ENCODE data around the gene DDX10. TPM values are rescaled to one million over a fixed set of nuclear protein-coding genes. Genes with fewer than 3 reads are reported as not detected.

The DDX10 gene
- polyA plus RNA-seq, 1 donor from 2014 or later = 15.9 TPM

DNA sequence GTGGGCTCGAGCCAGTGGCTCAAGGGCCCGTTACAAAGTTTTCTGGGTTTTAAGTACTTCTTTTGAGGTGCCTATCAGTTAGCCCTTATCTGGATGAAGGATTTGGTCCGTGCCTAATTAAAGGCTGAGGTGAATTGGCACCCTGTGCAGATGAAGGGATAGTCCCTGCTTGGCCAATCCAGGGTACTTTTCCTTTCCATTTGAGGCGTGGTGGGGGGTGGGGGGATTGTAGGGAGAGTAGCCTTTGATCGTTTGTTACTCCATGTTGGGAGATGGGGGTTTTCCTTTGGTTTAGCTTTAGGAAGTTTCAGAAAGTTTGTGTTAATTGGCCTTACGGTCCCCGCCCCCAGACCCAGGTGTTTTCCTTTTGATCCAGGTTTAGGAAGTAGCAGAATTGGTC, 170.8 kb downstream of the DDX10 start:
- H3F3A ChIP-seq (ENCODE audit: insufficient read depth, low read length, poor library complexity, severe bottlenecking) = no peaks in the 10 kb centered on the region
- no peak overlapping the region for H3K9ac ChIP-seq (ENCODE audit: low read length)
- H4K20me1 ChIP-seq (ENCODE audit: insufficient read depth) = no peaks in the 10 kb centered on the region
- H3K27ac ChIP-seq (ENCODE audit: low read length) = no peak overlapping the region
- TF ChIP-seq SMC3 (conservative IDR thresholded peaks at IDR 0.05; ENCODE audit: poor library complexity) (no peak), TAF1 (IDR thresholded peaks at IDR 0.05; ENCODE audit: low read depth) (no peak), EZH2 (IDR thresholded peaks at IDR 0.05; ENCODE audit: borderline replicate concordance, insufficient read depth, low read length, poor library complexity, severe bottlenecking) (no peak), RAD21 (conservative IDR thresholded peaks at IDR 0.05) (no peak), POLR2AphosphoS5 (IDR thresholded peaks at IDR 0.05) (no peak), EP300 (conservative IDR thresholded peaks at IDR 0.05; ENCODE audit: poor library complexity, severe bottlenecking) (no peak), MXI1 (conservative IDR thresholded peaks at IDR 0.05; ENCODE audit: poor library complexity, severe bottlenecking) (no peak)
- TF ChIP-seq, protein P1, sequence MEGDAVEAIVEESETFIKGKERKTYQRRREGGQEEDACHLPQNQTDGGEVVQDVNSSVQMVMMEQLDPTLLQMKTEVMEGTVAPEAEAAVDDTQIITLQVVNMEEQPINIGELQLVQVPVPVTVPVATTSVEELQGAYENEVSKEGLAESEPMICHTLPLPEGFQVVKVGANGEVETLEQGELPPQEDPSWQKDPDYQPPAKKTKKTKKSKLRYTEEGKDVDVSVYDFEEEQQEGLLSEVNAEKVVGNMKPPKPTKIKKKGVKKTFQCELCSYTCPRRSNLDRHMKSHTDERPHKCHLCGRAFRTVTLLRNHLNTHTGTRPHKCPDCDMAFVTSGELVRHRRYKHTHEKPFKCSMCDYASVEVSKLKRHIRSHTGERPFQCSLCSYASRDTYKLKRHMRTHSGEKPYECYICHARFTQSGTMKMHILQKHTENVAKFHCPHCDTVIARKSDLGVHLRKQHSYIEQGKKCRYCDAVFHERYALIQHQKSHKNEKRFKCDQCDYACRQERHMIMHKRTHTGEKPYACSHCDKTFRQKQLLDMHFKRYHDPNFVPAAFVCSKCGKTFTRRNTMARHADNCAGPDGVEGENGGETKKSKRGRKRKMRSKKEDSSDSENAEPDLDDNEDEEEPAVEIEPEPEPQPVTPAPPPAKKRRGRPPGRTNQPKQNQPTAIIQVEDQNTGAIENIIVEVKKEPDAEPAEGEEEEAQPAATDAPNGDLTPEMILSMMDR (IDR thresholded peaks at IDR 0.05; ENCODE audit: poor library complexity, severe bottlenecking) = no peak
- TF ChIP-seq, protein P2, sequence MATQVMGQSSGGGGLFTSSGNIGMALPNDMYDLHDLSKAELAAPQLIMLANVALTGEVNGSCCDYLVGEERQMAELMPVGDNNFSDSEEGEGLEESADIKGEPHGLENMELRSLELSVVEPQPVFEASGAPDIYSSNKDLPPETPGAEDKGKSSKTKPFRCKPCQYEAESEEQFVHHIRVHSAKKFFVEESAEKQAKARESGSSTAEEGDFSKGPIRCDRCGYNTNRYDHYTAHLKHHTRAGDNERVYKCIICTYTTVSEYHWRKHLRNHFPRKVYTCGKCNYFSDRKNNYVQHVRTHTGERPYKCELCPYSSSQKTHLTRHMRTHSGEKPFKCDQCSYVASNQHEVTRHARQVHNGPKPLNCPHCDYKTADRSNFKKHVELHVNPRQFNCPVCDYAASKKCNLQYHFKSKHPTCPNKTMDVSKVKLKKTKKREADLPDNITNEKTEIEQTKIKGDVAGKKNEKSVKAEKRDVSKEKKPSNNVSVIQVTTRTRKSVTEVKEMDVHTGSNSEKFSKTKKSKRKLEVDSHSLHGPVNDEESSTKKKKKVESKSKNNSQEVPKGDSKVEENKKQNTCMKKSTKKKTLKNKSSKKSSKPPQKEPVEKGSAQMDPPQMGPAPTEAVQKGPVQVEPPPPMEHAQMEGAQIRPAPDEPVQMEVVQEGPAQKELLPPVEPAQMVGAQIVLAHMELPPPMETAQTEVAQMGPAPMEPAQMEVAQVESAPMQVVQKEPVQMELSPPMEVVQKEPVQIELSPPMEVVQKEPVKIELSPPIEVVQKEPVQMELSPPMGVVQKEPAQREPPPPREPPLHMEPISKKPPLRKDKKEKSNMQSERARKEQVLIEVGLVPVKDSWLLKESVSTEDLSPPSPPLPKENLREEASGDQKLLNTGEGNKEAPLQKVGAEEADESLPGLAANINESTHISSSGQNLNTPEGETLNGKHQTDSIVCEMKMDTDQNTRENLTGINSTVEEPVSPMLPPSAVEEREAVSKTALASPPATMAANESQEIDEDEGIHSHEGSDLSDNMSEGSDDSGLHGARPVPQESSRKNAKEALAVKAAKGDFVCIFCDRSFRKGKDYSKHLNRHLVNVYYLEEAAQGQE (IDR thresholded peaks at IDR 0.05; ENCODE audit: borderline replicate concordance) = no peak
- no peaks in the 10 kb centered on the region for H3K9me2 ChIP-seq (ENCODE audit: insufficient read depth, low read length)
- H3K79me2 ChIP-seq (replicated peaks; ENCODE audit: insufficient read depth, low read length) = no peaks in the 10 kb centered on the region
- no peak overlapping the region for H3K4me3 ChIP-seq (ENCODE audit: low read length)
- H3K36me3 ChIP-seq (ENCODE audit: insufficient read depth, low read length) = no peaks in the 10 kb centered on the region
- H3K9me3 ChIP-seq (ENCODE audit: low read length) = no peaks in the 10 kb centered on the region
- H3K4me2 ChIP-seq (ENCODE audit: low read length) = no peak overlapping the region
- no peak overlapping the region for H2AFZ ChIP-seq (ENCODE audit: low read depth, low read length)
- no peaks in the 10 kb centered on the region for H3K27me3 ChIP-seq (ENCODE audit: insufficient read depth, low read depth, low read length)

DNA sequence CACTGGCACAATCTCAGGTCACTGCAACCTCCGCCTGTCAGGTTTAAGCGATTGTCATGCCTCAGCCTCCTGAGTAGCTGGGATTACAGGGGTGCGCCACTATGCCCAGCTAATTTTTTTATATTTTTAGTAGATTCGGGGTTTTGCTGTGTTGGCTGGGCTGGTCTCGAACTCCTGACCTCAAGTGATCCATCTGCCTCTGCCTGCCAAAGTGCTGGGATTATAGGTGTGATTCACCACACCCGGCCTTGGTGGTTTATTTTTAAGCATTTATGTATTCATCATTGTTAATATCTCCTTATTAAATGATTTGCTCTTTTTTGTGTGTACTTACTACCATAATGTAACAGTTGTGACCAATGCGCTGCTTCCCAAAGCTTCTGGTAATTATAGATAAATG, 171.7 kb downstream of the DDX10 start:
- Histone ChIP-seq H3K9me2 (ENCODE audit: insufficient read depth, low read length) (no peaks in the 10 kb centered on the region), H3K27ac (ENCODE audit: low read length) (no peak overlapping the region), H3K9me3 (ENCODE audit: low read length) (no peaks in the 10 kb centered on the region), H3K27me3 (ENCODE audit: insufficient read depth, low read depth, low read length) (no peaks in the 10 kb centered on the region), H3K4me3 (ENCODE audit: low read length) (no peak overlapping the region), H2AFZ (ENCODE audit: low read depth, low read length) (no peak overlapping the region), H3K9ac (ENCODE audit: low read length) (no peak overlapping the region), H4K20me1 (ENCODE audit: insufficient read depth) (no peaks in the 10 kb centered on the region), H3K4me2 (ENCODE audit: low read length) (no peak overlapping the region), H3K79me2 (replicated peaks; ENCODE audit: insufficient read depth, low read length) (no peaks in the 10 kb centered on the region), H3K36me3 (ENCODE audit: insufficient read depth, low read length) (no peaks in the 10 kb centered on the region), H3F3A (ENCODE audit: insufficient read depth, low read length, poor library complexity, severe bottlenecking) (no peaks in the 10 kb centered on the region)
- no peak for TF ChIP-seq EZH2 (IDR thresholded peaks at IDR 0.05; ENCODE audit: borderline replicate concordance, insufficient read depth, low read length, poor library complexity, severe bottlenecking)
- no peak for TF ChIP-seq TAF1 (IDR thresholded peaks at IDR 0.05; ENCODE audit: low read depth)
